GM12892 (cell line): Measurements from ENCODE around the gene PIK3C2B.

ENCODE experiments used
- POLR2A ChIP-seq: IDR thresholded peaks from 2 replicates; pipeline ENCODE4 v1.6.1; 2011; ENCODE audit warnings: low read depth, low read length, control low read depth
- POLR2AphosphoS5 ChIP-seq: IDR thresholded peaks from 2 replicates; pipeline ENCODE4 v1.6.1; 2011; ENCODE audit warnings: low read depth, low read length, control low read depth
- TAF1 ChIP-seq: IDR thresholded peaks from 2 replicates; pipeline ENCODE4 v1.6.1; 2011; ENCODE audit warnings: low read depth, mild to moderate bottlenecking, control low read depth, low read length, borderline replicate concordance

DNA sequence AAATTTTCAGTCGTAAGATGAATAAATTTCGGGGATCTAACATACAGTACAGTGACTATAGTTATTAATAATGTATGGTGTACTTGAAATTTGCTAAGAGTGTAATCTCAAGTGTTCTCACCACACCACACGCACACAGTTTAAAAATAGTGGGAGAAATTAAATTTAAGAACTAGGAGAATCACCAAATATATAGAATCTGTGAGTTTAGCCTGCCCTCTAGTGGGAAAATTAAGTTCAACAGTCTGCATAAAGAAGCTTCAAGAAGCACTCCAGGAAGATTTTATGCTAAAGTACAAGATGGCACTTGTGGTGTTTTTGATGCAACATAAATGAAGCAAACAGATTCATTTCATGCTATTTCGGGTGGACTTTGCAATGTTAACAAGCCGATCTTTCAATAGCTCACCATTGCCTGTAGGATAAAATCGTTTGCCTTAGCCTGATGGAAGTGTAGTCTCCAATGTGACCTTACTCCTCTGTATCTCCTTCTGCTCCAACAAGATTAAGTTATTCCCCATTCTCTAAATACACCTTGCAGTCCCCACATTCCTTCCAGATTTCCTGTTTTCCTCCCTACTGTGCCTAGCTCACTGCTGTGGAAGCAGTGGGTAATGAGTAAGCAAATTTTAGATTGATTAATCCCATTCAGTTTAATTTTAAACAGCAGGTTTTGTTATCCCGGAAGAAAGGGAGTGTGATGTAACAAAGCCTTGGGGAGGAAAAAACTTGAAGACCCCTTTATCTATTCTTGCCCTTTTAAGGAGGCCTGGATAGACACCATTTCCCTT, 8.7 kb upstream of the PIK3C2B start:
- TF ChIP-seq POLR2A: no peak
- TF ChIP-seq POLR2AphosphoS5: no peak
- no peak for TF ChIP-seq TAF1
